Stimulated activated CD4-positive, alpha-beta T cell treated with anti-CD3 and anti-CD28 coated beads, Interleukin-15, amount 100 ng/mL, for 1 hour (primary cell): ENCODE measurements around the gene RBM5.
"Not testable (repeated sequence)": the region's sequence is repeated elsewhere in the genome, so short reads cannot be mapped to it uniquely, and the experiment has no call there.

Experiments used
- DNase-seq, 2 donors: peaks; one replicate each; pipeline ENCODE4 v3.0.0-alpha.2; 2020; ENCODE audit warnings: low read depth in 1 of 2, low spot score in 1 of 2

RBM5 gene

DNA sequence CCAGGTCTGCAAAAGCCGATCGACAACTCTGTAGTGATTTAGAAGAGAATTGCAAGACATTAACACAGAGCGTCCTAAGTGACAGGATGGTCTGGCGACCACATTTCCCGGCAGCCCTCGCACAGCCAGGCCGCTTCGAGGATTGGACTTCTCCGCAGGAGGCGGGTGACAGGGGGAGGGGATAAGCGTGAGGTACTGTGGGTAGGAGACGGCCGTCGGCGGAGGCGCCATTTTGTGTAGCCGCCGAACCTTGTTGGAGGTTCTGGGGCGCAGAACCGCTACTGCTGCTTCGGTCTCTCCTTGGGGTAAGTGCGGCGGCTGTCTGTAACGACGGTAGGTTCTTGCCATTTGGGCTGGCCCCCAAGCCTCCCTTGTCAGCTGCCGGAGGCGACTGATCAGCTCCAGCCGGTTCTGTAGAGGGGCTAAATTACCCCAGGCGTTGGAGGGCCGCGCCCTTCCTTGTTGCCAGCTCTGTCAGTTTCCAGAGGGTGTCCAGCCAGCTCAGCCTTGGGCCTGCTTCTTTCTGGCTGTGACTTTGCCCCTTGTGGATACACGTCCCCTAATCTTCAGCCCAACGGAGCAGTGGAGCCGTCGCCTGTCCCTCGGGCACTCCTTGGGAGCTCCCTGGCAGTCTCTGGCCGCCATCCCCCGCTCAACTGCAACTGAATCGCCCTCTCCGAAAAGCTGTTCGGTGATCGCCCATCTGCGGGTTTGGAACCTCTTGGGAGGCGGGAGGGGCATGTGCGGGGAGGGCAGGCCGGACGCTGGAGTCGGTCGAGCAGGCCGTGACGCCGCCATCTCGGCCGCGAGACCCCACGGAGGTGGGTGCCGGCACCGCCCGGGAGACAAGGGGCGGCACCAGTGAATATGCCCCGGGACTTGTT, at the start of gene RBM5:
Gene RBM5 (plus strand): TSS at position 195 of the 884 bp plus-strand sequence. CDS start 1,516 bp downstream, outside the sequence.
- peak; percentile 75 to 80 for DNase-seq

DNA sequence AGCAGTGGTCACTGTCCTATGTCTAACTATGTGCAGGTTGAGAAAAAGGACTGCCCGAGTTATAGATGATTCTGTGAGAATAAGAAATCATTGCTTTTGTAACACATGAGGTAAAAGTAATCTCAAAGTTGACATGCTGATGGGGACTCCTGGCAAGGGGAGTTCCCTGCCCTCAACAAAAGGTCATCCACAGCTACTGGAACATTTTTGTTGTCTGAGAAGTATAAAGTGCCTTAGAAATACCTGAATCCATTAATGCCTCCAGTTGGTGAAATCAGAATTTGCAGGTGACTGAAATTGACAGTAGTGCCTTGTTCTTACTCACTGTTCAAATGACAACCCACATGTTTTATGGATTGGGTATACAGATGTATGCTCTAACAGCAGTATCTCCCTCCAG, 43.7 kb upstream of the RBM5 start:
- no peak for DNase-seq

DNA sequence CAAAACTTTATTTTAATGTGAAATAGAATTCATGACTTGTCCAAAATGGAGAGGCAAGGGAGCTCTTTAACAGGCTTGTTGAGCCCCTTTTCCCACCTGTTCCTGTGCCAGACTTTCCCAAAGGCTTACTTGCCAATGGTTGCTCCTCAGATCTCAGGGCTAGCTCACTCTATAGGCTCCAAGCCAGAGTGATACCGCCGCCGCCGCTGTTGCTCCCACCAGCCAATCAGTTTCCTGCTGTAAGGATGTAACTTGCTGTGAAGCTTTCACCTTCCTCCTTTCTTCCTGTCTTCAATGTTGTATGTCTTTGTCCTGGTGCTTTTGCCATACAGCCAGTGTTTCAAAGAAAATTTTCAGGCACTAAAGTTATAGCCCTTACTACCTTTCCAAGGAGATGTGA, 41.3 kb upstream of the RBM5 start:
- DNase-seq = no peak

DNA sequence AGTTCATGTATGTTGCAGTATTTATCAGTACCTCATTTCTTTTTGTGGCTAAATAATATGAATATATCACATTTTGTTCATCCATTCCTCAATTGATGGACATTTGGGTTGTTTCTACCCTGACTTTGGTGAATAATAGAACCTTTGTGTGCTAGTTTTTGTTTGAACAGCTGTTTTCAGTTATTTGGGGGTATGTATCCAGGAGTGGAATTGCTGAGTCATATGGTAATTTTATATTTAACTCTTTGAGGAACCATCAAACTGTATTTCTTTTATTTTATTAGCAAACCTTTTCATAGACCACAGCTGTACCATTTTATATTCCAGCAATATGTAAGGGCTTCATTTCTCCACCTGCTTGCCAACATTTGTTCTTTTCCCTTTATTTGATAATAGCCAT, 38.4 kb upstream of the RBM5 start:
- no peak for DNase-seq

DNA sequence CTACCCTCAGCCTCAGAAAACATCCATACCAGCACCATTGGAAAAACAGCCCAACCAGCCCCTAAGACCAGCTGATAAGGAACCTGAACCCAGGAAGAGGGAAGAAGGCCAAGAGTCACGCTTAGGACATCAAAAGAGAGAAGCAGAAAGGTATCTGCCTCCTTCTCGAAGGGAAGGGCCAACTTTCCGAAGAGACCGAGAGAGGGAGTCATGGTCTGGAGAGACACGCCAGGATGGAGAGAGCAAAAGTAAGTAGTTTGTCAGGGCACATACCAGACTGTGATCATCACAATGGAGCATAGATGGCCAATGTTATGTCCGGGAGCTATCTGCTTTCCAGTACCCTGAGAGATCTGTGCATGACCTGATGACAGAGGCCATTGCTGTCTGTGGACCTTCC, 31.0 kb upstream of the RBM5 start:
- no peak for DNase-seq

DNA sequence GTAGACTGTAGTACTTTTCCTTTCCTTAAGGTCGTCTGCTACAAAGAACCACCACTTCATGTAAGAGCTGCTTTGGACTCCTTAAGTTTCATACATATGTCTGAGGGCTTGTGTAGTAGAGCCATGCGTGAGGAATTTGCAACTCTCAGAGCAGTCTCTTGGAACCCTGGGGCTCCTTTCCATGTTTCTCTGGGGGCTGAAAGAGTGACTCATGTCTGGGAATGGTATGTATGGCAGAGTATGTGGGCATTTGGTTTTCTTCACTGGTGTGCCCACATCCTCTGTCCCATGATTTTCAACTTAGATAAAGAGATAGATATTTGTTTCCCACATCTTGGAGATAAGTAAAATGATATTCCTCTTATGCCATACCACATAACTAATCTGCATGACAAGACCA, 20.6 kb upstream of the RBM5 start:
- DNase-seq = no peak

DNA sequence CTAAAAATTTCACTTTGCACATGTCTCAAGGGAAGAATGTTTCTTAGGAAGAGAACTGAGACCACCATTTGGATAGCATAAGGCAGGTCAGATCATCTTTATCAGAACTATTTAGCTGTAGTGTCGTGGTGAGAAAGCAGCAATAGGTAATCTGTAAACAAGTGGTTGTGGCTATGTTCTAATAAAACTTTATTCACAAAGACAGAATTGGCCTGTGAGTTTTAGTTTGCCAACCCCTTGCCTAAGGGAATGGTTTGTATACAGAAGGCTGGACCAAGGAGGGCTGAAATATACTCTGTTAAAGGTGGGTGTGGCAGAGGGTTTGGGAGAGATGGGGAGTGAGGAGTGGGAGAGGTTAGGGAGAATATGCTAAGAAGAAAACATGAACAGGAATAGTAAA, 10.6 kb upstream of the RBM5 start:
- no peak for DNase-seq

DNA sequence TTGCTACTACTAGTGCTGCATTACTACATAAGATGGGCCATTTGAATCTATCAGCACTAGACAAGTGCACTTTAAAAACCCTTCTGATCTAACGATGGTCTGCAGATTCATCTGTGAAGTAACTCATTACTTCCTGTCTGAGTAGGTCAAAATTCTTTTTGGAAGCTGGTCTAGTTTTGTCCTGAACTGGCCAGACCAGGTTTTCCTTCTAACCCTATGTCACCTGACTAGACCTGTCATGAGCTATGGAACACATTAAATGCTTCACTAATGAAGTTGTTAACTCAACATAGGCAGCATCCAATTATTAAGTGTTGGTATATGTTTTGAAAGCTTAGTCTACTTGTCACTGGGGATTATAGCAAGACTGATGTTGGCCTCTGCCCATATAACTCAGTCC, 10.1 kb upstream of the RBM5 start:
- DNase-seq = no peak

GRCh38 chr3:50084951-50085350, 3.8 kb upstream of the RBM5 start:
- not testable (repeated sequence) for DNase-seq

DNA sequence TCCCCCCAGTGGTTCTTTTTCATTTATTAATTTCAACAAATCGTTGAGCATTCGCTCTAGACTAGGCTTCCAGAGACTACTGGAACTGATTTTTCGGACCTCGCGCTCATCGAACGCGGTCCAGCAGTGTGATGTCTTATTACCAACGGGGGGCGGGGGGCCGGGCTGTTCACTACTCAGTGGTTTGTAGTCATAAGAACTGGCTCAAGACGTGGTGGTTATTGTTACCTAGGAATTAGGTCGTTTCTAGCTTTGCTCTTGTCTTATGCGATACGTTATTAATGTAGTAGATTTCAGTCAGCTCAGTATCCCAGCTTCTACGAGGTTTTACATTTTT, 858 bp downstream of the RBM5 start:
- DNase-seq = no peak

- no peak for DNase-seq
Measured at GRCh38 chr3:50090984-50091383, 2.3 kb downstream of the RBM5 start.

DNA sequence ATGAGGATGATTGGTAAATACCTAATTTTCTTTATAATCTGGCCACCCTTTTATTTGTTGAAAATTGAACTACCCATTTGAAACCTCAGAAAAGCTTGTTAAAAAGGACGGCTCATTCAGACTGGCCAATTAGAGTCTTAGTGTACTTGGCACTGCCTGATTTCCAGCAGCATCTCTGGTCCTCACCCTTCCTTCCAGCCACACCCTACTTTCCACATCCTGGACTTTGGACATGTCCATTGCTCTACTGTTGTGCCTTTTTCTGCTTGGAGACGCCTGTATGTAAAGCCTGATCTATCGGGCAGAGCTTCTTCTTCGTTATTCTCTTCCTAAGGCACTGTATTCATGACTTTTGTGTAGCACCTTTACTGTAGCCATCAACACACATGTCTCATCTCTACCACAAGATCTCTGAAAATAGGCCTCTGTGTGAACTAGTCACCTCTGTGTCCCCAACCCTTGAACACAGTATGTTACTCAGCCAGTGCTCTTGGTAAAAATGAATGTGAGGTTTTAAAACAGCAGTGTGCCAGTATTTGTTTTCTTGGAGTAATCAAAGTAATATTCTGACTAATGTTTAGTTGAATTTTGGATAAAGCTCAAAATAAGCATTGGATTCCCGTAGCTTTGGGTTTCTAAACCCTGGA, 6.8 kb downstream of the RBM5 start:
- DNase-seq = no peak

GRCh38 chr3:50100386-50100785, 11.7 kb downstream of the RBM5 start:
- DNase-seq = no peak

- no peak for DNase-seq
Measured at GRCh38 chr3:50100956-50101845, 12.5 kb downstream of the RBM5 start.

DNA sequence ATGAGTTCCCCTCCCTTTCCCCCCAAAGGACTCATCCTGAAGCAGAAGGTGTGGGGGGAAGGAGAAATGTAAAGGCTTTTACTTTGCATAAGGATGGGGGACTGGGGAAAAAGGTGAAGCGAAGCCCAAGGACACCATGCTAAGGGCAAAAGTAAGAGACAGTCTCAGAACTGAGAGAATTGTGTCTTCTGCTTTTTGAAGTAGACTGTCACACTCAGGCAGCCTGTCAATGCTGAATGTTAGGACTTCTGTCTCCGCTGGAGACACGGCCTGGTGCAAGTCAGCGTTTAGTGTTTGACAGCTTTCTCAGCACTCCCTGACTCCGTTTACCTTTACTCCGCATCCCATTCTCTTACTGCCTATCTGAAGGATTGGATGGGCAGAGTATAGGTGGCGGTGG, 13.8 kb downstream of the RBM5 start:
- no peak for DNase-seq

GRCh38 chr3:50111757-50112156, 23.0 kb downstream of the RBM5 start:
- no peak for DNase-seq

- DNase-seq = no peak
Measured at GRCh38 chr3:50112462-50112861, 23.7 kb downstream of the RBM5 start.

DNA sequence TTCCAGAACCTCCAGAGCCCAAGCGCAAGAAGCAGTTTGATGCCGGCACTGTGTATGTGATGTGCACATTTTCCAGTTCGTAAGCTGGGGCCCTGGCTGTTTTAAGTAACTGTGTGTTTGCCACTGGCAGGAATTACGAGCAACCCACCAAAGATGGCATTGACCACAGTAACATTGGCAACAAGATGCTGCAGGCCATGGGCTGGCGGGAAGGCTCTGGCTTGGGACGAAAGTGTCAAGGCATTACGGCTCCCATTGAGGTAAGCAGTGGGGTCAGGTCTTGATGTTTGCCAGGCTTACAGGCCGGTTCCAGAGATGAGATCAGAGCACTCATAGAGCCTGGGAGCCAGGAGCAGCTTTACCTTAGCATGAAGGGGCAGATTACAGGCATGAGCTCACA, 28.4 kb downstream of the RBM5 start:
- DNase-seq = no peak

DNA sequence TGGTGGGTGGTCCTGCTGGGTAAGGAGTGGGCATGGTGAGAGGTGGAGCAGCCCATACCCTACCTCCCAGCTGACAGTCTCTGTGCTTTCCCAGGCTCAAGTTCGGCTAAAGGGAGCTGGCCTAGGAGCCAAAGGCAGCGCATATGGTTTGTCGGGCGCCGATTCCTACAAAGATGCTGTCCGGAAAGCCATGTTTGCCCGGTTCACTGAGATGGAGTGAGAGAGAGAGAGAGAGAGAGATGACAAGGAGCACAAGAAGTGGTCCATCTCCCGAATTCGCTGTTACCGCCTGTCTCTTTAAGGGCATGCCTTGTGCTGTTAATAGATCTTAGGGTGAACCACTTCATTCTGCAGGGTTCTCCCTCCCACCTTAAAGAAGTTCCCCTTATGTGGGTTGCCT, 29.5 kb downstream of the RBM5 start:
- DNase-seq = no peak

- DNase-seq = no peak
Measured at GRCh38 chr3:50119786-50120185, 31.1 kb downstream of the RBM5 start.

- DNase-seq = no peak
Measured at GRCh38 chr3:50120364-50121071, 31.8 kb downstream of the RBM5 start.
